Neural cell (in vitro differentiated cells): Measurements from ENCODE around the gene SPAG6. TPM values are rescaled to one million over a fixed set of nuclear protein-coding genes. Genes with fewer than 3 reads are reported as not detected.

ENCODE experiments used
- H2AFZ ChIP-seq: fragments of 200-600, 300-800 bp; sonication (generic), shearing (Covaris generic); 2 replicates; pipeline ENCODE4 v1.6.0; 2014; ENCODE audit warnings: low read depth, mild to moderate bottlenecking, antibody characterized with exemption, low read length, moderate library complexity
- H3F3A ChIP-seq: fragments of 200-600 bp; shearing (Covaris generic); 2 replicates; pipeline ENCODE4 v1.6.1; 2016; ENCODE audit warnings: mild to moderate bottlenecking, moderate library complexity, mixed read lengths, antibody characterized with exemption, low read length; ENCODE audit not compliant: insufficient read depth, poor library complexity, severe bottlenecking
- H3K27ac ChIP-seq: fragments of 200-600, 300-800 bp; sonication (generic), shearing (Covaris generic); 2 replicates; pipeline ENCODE4 v1.5.1; 2014; ENCODE audit warnings: mild to moderate bottlenecking, low read length, moderate library complexity
- H3K27me3 ChIP-seq: fragments of 300-800, 200-600 bp; sonication (generic), shearing (Covaris generic); 2 replicates; pipeline ENCODE4 v1.6.0; 2014; ENCODE audit warnings: mild to moderate bottlenecking, low read depth, low read length, moderate library complexity; ENCODE audit not compliant: insufficient read depth
- H3K36me3 ChIP-seq: fragments of 300-800, 200-600 bp; sonication (generic), shearing (Covaris generic); 2 replicates; pipeline ENCODE4 v1.5.1; 2014; ENCODE audit warnings: mild to moderate bottlenecking, antibody characterized with exemption, low read length, moderate library complexity; ENCODE audit not compliant: insufficient read depth
- H3K4me2 ChIP-seq: fragments of 300-800, 200-600 bp; sonication (generic), shearing (Covaris generic); 2 replicates; pipeline ENCODE4 v1.6.0; 2014; ENCODE audit warnings: mild to moderate bottlenecking, low read length
- H3K4me3 ChIP-seq: fragments of 300-800, 200-600 bp; sonication (generic), shearing (Covaris generic); 2 replicates; pipeline ENCODE4 v1.5.1; 2014; ENCODE audit warnings: mild to moderate bottlenecking, low read length, moderate library complexity
- H3K79me2 ChIP-seq: fragments of 200-600 bp; shearing (Covaris generic); replicated peaks from 2 replicates; pipeline ENCODE4 v1.6.0; 2014; ENCODE audit warnings: mild to moderate bottlenecking, low read length, moderate library complexity; ENCODE audit not compliant: insufficient read depth
- H3K9ac ChIP-seq: fragments of 300-800, 200-600 bp; sonication (generic), shearing (Covaris generic); 2 replicates; pipeline ENCODE4 v1.6.1; 2016; ENCODE audit warnings: mild to moderate bottlenecking, low read length, mixed read lengths
- H3K9me2 ChIP-seq: fragments of 200-600 bp; shearing (Covaris generic); 2 replicates; pipeline ENCODE4 v1.6.1; 2016; ENCODE audit warnings: mild to moderate bottlenecking, low read length, mixed read lengths; ENCODE audit not compliant: insufficient read depth
- H3K9me3 ChIP-seq: fragments of 200-600, 300-800 bp; sonication (generic), shearing (Covaris generic); 2 replicates; pipeline ENCODE4 v1.6.1; 2016; ENCODE audit warnings: mild to moderate bottlenecking, mixed run types, low read length, moderate library complexity, mixed read lengths
- H4K20me1 ChIP-seq: fragments of 200-600 bp; shearing (Covaris generic); 2 replicates; pipeline ENCODE4 v1.6.1; 2016; ENCODE audit warnings: mild to moderate bottlenecking, mixed run types; ENCODE audit not compliant: insufficient read depth
- CTCF ChIP-seq: fragments of 450-650 bp; IDR thresholded peaks from 2 replicates; pipeline ENCODE4 v1.5.1; 2014; ENCODE audit warnings: antibody characterized with exemption, mild to moderate bottlenecking, moderate library complexity; ENCODE audit not compliant: poor library complexity, severe bottlenecking
- EP300 ChIP-seq: fragments of 450-650 bp; conservative IDR thresholded peaks from 2 replicates; pipeline ENCODE4 v1.6.1; 2014; ENCODE audit warnings: antibody characterized with exemption, mild to moderate bottlenecking, moderate library complexity; ENCODE audit not compliant: poor library complexity, severe bottlenecking
- EZH2 ChIP-seq: fragments of 200-600, 300-800 bp; shearing (Covaris generic), sonication (generic); IDR thresholded peaks from 2 replicates; pipeline ENCODE4 v1.6.1; 2014; ENCODE audit warnings: antibody characterized with exemption, low read length, borderline replicate concordance, mild to moderate bottlenecking; ENCODE audit not compliant: insufficient read depth, poor library complexity, severe bottlenecking
- MXI1 ChIP-seq: fragments of 450-650 bp; conservative IDR thresholded peaks from 2 replicates; pipeline ENCODE4 v1.6.1; 2014; ENCODE audit warnings: antibody characterized with exemption, mild to moderate bottlenecking; ENCODE audit not compliant: poor library complexity, severe bottlenecking
- POLR2AphosphoS5 ChIP-seq: IDR thresholded peaks from 2 replicates; pipeline ENCODE4 v1.6.1; 2012
- RAD21 ChIP-seq: fragments of 450-650 bp; conservative IDR thresholded peaks from 2 replicates; pipeline ENCODE4 v1.6.1; 2014; ENCODE audit warnings: antibody characterized with exemption, mild to moderate bottlenecking, moderate library complexity
- SMC3 ChIP-seq: fragments of 450-650 bp; conservative IDR thresholded peaks from 2 replicates; pipeline ENCODE4 v1.6.1; 2014; ENCODE audit warnings: antibody characterized with exemption, mild to moderate bottlenecking, moderate library complexity; ENCODE audit not compliant: poor library complexity
- TAF1 ChIP-seq: IDR thresholded peaks from 2 replicates; pipeline ENCODE4 v1.6.1; 2012; ENCODE audit warnings: low read depth
- polyA plus RNA-seq: library from polyadenylated mRNA; depleted of rRNA; stranded (reverse); fragments of >200 nt; gene quantifications from 2 replicates; pipeline ENCODE4 v1.2.3, GENCODE V29; 2014
- TF ChIP-seq, protein P1 (sequence below): IDR thresholded peaks from 2 replicates; pipeline ENCODE4 v1.6.1; 2012; ENCODE audit warnings: borderline replicate concordance

SPAG6 gene
- polyA plus RNA-seq, 1 donor from 2014 or later = 0.36 TPM

DNA sequence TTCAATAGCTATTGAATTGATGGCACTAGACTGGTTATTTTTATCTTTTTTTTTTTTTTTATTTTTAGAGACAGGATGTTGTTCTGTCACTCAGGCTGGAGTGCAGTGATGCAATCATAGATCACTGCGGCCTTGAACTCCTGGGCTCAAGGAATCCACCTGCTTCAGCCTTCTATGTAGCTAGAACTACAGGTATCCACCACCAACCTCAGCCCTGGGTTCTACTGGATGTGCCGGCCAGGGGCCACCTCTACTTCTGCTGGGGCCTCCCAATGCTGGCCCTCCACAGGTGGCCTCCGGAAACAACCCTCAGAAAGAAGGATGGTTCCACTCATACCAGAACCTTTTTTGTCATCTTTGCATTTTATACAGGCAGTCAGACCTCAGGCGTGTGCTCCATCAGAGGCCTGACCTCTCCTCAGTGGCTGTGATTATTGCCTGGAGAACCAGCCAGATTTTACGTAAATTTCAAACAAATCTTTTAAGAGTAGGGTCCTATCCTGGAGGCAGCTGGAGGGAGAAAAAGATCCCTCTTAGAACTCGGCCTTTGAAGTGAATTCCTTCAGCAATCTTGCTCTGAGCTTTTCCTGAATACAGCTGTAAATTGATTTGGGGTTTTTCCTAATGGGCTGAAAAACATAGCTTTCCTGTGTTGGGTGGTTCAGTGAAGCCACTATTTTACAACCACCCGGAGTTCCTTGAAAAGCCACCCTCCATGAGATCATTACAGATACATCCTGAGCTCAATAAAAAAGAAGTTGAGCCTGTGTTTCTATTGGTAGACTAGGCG lies 110.0 kb downstream of the SPAG6 start:
- H4K20me1 ChIP-seq = no peaks in the 10 kb centered on the region
- H3K9ac ChIP-seq = no peak overlapping the region
- no peak overlapping the region for H2AFZ ChIP-seq
- no peaks in the 10 kb centered on the region for H3K79me2 ChIP-seq
- no peak overlapping the region for H3K4me2 ChIP-seq
- no peaks in the 10 kb centered on the region for H3K36me3 ChIP-seq
- H3K9me3 ChIP-seq = no peaks in the 10 kb centered on the region
- H3K27me3 ChIP-seq = no peaks in the 10 kb centered on the region
- TF ChIP-seq MXI1 = no peak
- TF ChIP-seq EP300 = no peak
- peak; percentile 52 for TF ChIP-seq POLR2AphosphoS5
- no peak for TF ChIP-seq SMC3
- TF ChIP-seq, protein P1, sequence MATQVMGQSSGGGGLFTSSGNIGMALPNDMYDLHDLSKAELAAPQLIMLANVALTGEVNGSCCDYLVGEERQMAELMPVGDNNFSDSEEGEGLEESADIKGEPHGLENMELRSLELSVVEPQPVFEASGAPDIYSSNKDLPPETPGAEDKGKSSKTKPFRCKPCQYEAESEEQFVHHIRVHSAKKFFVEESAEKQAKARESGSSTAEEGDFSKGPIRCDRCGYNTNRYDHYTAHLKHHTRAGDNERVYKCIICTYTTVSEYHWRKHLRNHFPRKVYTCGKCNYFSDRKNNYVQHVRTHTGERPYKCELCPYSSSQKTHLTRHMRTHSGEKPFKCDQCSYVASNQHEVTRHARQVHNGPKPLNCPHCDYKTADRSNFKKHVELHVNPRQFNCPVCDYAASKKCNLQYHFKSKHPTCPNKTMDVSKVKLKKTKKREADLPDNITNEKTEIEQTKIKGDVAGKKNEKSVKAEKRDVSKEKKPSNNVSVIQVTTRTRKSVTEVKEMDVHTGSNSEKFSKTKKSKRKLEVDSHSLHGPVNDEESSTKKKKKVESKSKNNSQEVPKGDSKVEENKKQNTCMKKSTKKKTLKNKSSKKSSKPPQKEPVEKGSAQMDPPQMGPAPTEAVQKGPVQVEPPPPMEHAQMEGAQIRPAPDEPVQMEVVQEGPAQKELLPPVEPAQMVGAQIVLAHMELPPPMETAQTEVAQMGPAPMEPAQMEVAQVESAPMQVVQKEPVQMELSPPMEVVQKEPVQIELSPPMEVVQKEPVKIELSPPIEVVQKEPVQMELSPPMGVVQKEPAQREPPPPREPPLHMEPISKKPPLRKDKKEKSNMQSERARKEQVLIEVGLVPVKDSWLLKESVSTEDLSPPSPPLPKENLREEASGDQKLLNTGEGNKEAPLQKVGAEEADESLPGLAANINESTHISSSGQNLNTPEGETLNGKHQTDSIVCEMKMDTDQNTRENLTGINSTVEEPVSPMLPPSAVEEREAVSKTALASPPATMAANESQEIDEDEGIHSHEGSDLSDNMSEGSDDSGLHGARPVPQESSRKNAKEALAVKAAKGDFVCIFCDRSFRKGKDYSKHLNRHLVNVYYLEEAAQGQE = peak; percentile 73
- no peak overlapping the region for H3K4me3 ChIP-seq
- no peak overlapping the region for H3K27ac ChIP-seq
- H3F3A ChIP-seq = no peaks in the 10 kb centered on the region
- H3K9me2 ChIP-seq = no peaks in the 10 kb centered on the region

DNA sequence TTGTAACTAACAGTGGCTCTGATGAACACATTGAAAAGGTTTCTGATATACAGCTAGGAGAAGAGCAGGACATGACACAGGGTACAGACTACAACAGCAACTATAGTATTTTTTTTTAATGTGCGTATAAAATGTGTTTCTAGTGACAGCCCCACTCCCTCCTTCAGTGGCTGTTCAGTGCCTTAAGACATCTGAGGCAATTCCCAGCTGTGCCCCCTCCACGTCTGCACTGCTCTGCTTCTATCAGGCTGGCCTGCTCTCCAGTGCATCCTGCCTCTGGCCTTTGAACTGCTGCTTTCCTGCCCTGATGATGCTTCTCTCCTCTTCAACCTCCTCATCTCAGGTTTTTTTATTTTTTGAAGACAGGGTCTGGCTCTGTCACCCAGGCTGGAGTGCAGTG lies 111.2 kb downstream of the SPAG6 start:
- Histone ChIP-seq H4K20me1 (no peaks in the 10 kb centered on the region), H3K4me2 (no peak overlapping the region), H3F3A (no peaks in the 10 kb centered on the region), H3K9me3 (no peaks in the 10 kb centered on the region), H3K9ac (no peak overlapping the region), H3K27me3 (no peaks in the 10 kb centered on the region), H3K27ac (no peak overlapping the region), H3K79me2 (no peaks in the 10 kb centered on the region), H3K9me2 (no peaks in the 10 kb centered on the region), H3K36me3 (no peaks in the 10 kb centered on the region), H2AFZ (no peak overlapping the region), H3K4me3 (no peak overlapping the region)
- no peak for TF ChIP-seq EZH2
- TF ChIP-seq, protein P1 = no peak
- no peak for TF ChIP-seq RAD21
- no peak for TF ChIP-seq EP300
- no peak for TF ChIP-seq SMC3
- TF ChIP-seq CTCF = no peak
- no peak for TF ChIP-seq MXI1
- no peak for TF ChIP-seq POLR2AphosphoS5
- no peak for TF ChIP-seq TAF1
